OCI-LY3 (cell line): ENCODE results near the gene DSCAM.
A peak's percentile ranks its signal among the peaks of the same experiment; 100 is the strongest.

Experiments
- H2AFZ ChIP-seq: fragments of 200-600, 300-600 bp; shearing (Covaris generic); 2 replicates; pipeline ENCODE4 v1.6.0; 2014; ENCODE audit warnings: antibody characterized with exemption, low read depth, low read length
- H3K27ac ChIP-seq: fragments of 200-600, 300-600 bp; sonication (generic); 2 replicates; pipeline ENCODE4 v1.5.1; 2014; ENCODE audit warnings: mild to moderate bottlenecking, low read length, moderate library complexity, mixed read lengths
- H3K27me3 ChIP-seq: fragments of 200-600, 300-600 bp; sonication (generic); 2 replicates; pipeline ENCODE4 v1.6.1; 2014; ENCODE audit warnings: low read depth, low read length, mixed read lengths
- H3K36me3 ChIP-seq: fragments of 200-600, 300-600 bp; sonication (generic); replicated peaks from 2 replicates; pipeline ENCODE3; 2014; ENCODE audit warnings: low read depth, low read length, mixed read lengths
- H3K4me1 ChIP-seq: fragments of 300-600, 200-600 bp; sonication (generic); 2 replicates; pipeline ENCODE4 v1.6.1; 2014; ENCODE audit warnings: low read length, mixed read lengths
- H3K4me2 ChIP-seq: fragments of 200-600, 300-600 bp; sonication (generic); 2 replicates; pipeline ENCODE4 v1.6.1; 2014; ENCODE audit warnings: low read length, mixed read lengths
- H3K4me3 ChIP-seq: fragments of 300-600, 200-600 bp; sonication (generic); 2 replicates; pipeline ENCODE4 v1.5.1; 2014; ENCODE audit warnings: antibody characterized with exemption, mild to moderate bottlenecking, low read length, moderate library complexity
- H3K79me2 ChIP-seq: fragments of 300-600, 200-600 bp; shearing (Covaris generic); 2 replicates; pipeline ENCODE4 v1.6.1; 2014; ENCODE audit warnings: mild to moderate bottlenecking, low read length, mixed read lengths
- H3K9ac ChIP-seq: fragments of 300-600, 200-600 bp; shearing (Covaris generic); 2 replicates; pipeline ENCODE4 v1.6.0; 2014; ENCODE audit warnings: mild to moderate bottlenecking, low read length, moderate library complexity
- H3K9me3 ChIP-seq: fragments of 200-600, 300-600 bp; shearing (Covaris generic); 2 replicates; pipeline ENCODE4 v1.6.1; 2014; ENCODE audit warnings: low read length, mixed read lengths; ENCODE audit not compliant: insufficient read depth
- H4K20me1 ChIP-seq: fragments of 200-600, 300-600 bp; sonication (generic); 2 replicates; pipeline ENCODE4 v1.6.1; 2016; ENCODE audit warnings: low read length, mixed read lengths; ENCODE audit not compliant: insufficient read depth
- EZH2phosphoT487 ChIP-seq: fragments of 200-600 bp; shearing (Covaris generic); IDR thresholded peaks from 2 replicates; pipeline ENCODE4 v1.6.1; 2018; ENCODE audit warnings: antibody characterized with exemption, mixed run types, low read depth
- TF ChIP-seq, protein P1 (sequence below): fragments of 200-600, 300-600 bp; sonication (generic); IDR thresholded peaks from 2 replicates; pipeline ENCODE4 v1.5.1; 2014; ENCODE audit warnings: antibody characterized with exemption, low read length, low read depth

Gene DSCAM

GRCh38 chr21:40146216-40146837 is 700.6 kb downstream of the DSCAM start:
- Histone ChIP-seq H4K20me1 (no peaks in the 10 kb centered on the region), H2AFZ (no peak overlapping the region), H3K4me1 (no peaks in the 10 kb centered on the region), H3K79me2 (no peaks in the 10 kb centered on the region), H3K36me3 (no peaks in the 10 kb centered on the region), H3K9me3 (no peaks in the 10 kb centered on the region), H3K4me3 (no peak overlapping the region), H3K4me2 (no peak overlapping the region), H3K27me3 (no peaks in the 10 kb centered on the region), H3K27ac (no peak overlapping the region), H3K9ac (no peak overlapping the region)
- TF ChIP-seq, protein P1, sequence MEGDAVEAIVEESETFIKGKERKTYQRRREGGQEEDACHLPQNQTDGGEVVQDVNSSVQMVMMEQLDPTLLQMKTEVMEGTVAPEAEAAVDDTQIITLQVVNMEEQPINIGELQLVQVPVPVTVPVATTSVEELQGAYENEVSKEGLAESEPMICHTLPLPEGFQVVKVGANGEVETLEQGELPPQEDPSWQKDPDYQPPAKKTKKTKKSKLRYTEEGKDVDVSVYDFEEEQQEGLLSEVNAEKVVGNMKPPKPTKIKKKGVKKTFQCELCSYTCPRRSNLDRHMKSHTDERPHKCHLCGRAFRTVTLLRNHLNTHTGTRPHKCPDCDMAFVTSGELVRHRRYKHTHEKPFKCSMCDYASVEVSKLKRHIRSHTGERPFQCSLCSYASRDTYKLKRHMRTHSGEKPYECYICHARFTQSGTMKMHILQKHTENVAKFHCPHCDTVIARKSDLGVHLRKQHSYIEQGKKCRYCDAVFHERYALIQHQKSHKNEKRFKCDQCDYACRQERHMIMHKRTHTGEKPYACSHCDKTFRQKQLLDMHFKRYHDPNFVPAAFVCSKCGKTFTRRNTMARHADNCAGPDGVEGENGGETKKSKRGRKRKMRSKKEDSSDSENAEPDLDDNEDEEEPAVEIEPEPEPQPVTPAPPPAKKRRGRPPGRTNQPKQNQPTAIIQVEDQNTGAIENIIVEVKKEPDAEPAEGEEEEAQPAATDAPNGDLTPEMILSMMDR: no peak
- no peak for TF ChIP-seq EZH2phosphoT487

DNA sequence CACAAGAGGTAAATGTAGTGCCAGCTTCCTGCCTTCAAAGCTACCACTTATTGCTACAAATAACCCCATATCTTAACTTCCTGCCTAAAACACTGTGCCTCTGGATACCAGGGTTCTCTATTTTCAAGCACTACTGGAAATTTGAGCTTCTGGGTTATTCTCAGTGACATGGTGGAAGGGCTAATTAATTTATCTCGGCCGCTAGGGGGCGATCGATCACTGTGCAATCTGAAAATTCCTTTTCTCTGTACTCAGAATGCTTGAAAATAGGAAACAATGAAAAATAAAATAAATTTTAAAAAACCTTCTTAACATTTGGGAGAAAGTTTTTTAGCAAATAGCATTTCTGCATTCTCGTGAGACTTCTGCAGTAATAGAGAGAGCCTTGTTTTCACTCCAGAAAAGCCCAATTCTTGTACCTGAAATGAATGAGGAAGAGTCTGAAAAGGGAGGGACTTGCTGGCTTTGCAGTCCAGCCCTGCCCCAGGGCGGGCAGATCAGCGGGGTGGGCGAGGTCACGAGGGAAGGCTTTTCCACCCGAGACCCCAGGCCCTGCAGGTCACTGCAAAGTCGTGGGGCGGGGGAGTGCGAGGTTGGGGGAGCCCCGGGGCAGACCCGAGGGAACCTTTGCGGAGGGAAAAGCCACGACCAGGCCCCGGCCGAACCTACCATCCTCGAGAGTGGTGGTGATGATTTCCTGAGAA is 703.0 kb downstream of the DSCAM start:
- H2AFZ ChIP-seq: no peak overlapping the region
- H3K4me1 ChIP-seq: no peaks in the 10 kb centered on the region
- TF ChIP-seq EZH2phosphoT487: no peak
- TF ChIP-seq, protein P1: peak; percentile 67
- no peaks in the 10 kb centered on the region for H3K9me3 ChIP-seq
- no peak overlapping the region for H3K4me3 ChIP-seq
- no peaks in the 10 kb centered on the region for H3K36me3 ChIP-seq
- no peak overlapping the region for H3K4me2 ChIP-seq
- H3K9ac ChIP-seq: no peak overlapping the region
- no peaks in the 10 kb centered on the region for H4K20me1 ChIP-seq
- no peaks in the 10 kb centered on the region for H3K27me3 ChIP-seq
- H3K79me2 ChIP-seq: no peaks in the 10 kb centered on the region
- no peak overlapping the region for H3K27ac ChIP-seq

DNA sequence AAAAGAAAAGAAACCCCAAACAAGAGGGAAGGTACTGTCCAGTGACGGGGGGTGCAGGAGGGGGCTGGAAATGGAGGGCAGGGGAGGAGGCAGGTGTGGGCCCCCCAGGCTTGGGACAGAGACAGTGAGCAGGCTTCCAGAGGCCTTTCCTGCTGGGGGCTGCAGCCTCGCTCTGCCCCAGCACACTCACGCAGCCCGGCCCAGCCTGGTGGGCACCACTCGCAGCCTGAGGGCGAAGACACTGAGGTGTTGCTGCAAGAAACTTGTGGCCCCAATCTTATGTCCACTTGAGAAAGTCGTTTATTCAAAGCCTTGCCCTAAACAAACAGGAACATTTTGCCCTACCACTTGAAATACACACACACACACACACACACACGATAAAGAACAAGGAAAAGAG is 705.3 kb downstream of the DSCAM start:
- no peak overlapping the region for H3K4me3 ChIP-seq
- H3K36me3 ChIP-seq: no peaks in the 10 kb centered on the region
- H3K9ac ChIP-seq: no peak overlapping the region
- no peak for TF ChIP-seq EZH2phosphoT487
- TF ChIP-seq, protein P1: no peak
- no peak overlapping the region for H3K27ac ChIP-seq
- no peaks in the 10 kb centered on the region for H3K79me2 ChIP-seq
- H2AFZ ChIP-seq: no peak overlapping the region
- H4K20me1 ChIP-seq: no peaks in the 10 kb centered on the region
- H3K4me1 ChIP-seq: no peaks in the 10 kb centered on the region
- H3K4me2 ChIP-seq: no peak overlapping the region
- no peaks in the 10 kb centered on the region for H3K9me3 ChIP-seq
- H3K27me3 ChIP-seq: no peaks in the 10 kb centered on the region

GRCh38 chr21:40140675-40141074 is 706.3 kb downstream of the DSCAM start:
- H3K4me3 ChIP-seq: no peak overlapping the region
- no peaks in the 10 kb centered on the region for H3K79me2 ChIP-seq
- no peaks in the 10 kb centered on the region for H3K9me3 ChIP-seq
- no peak overlapping the region for H3K4me2 ChIP-seq
- H3K27me3 ChIP-seq: no peaks in the 10 kb centered on the region
- H3K27ac ChIP-seq: no peak overlapping the region
- no peak overlapping the region for H3K9ac ChIP-seq
- TF ChIP-seq EZH2phosphoT487: no peak
- TF ChIP-seq, protein P1: no peak
- H4K20me1 ChIP-seq: no peaks in the 10 kb centered on the region
- H3K4me1 ChIP-seq: no peaks in the 10 kb centered on the region
- no peak overlapping the region for H2AFZ ChIP-seq
- H3K36me3 ChIP-seq: no peaks in the 10 kb centered on the region
